Measurements from ENCODE around the gene YJU2.

The YJU2 gene

GRCh38 chr19:4277191-4277696, 30.4 kb downstream of the YJU2 start:
- Histone ChIP-seq H4K5ac (ENCODE audit: low read length) (no peak overlapping the region), H3K18ac (ENCODE audit: low read length) (no peak overlapping the region), H3K79me1 (ENCODE audit: low read length) (no peaks in the 10 kb centered on the region), H3K36me3 (ENCODE audit: control insufficient read depth, insufficient read depth, low read length) (no peaks in the 10 kb centered on the region), H2BK5ac (ENCODE audit: low read length) (no peak overlapping the region), H3K4me1 (ENCODE audit: control insufficient read depth, low read depth, low read length) (no peaks in the 10 kb centered on the region), H3K27me3 (ENCODE audit: insufficient read depth, low read length, poor library complexity) (peaks cover 8% of the 10 kb centered on the region), H3K4me2 (ENCODE audit: low read length) (no peak overlapping the region), H3K23ac (ENCODE audit: low read length) (no peak overlapping the region), H3K4ac (ENCODE audit: low read depth, low read length) (no peak overlapping the region), H2BK120ac (ENCODE audit: low read depth, low read length) (no peak overlapping the region), H2AK5ac (ENCODE audit: low read length) (no peak overlapping the region), H3K27ac (ENCODE audit: low read depth, low read length) (no peak overlapping the region), H3K79me2 (ENCODE audit: control insufficient read depth, insufficient read depth, low read length) (no peaks in the 10 kb centered on the region), H3K4me3 (ENCODE audit: low read length) (no peak overlapping the region), H3K9ac (ENCODE audit: low read length) (no peak overlapping the region), H3K56ac (ENCODE audit: low read length) (no peak overlapping the region), H2BK15ac (replicated peaks; ENCODE audit: low read depth) (no peak overlapping the region), H4K8ac (ENCODE audit: low read depth, low read length) (no peak overlapping the region)
- no CpG with 5 or more reads among the region's 16 CpGs for WGBS (ENCODE audit: extremely low coverage, insufficient coverage, low lambda C conversion rate)
- DNase-seq, result no peak

GRCh38 chr19:4278010-4278409, 31.1 kb downstream of the YJU2 start:
- WGBS (ENCODE audit: extremely low coverage, insufficient coverage, low lambda C conversion rate), result no CpG with 5 or more reads among the region's 4 CpGs
- H3K27me3 ChIP-seq (ENCODE audit: insufficient read depth, low read length, poor library complexity), result peaks cover 8% of the 10 kb centered on the region
- H3K79me2 ChIP-seq (ENCODE audit: control insufficient read depth, insufficient read depth, low read length), result no peaks in the 10 kb centered on the region
- no peak overlapping the region for H2BK5ac ChIP-seq (ENCODE audit: low read length)
- no peak overlapping the region for H3K4me3 ChIP-seq (ENCODE audit: low read length)
- H3K18ac ChIP-seq (ENCODE audit: low read length), result no peak overlapping the region
- H3K9ac ChIP-seq (ENCODE audit: low read length), result peak overlapping the region; percentile 15
- H2BK15ac ChIP-seq (replicated peaks; ENCODE audit: low read depth), result no peak overlapping the region
- no peaks in the 10 kb centered on the region for H3K36me3 ChIP-seq (ENCODE audit: control insufficient read depth, insufficient read depth, low read length)
- H2AK5ac ChIP-seq (ENCODE audit: low read length), result no peak overlapping the region
- no peak overlapping the region for H3K4me2 ChIP-seq (ENCODE audit: low read length)
- H4K8ac ChIP-seq (ENCODE audit: low read depth, low read length), result no peak overlapping the region
- peak; percentile 20 for DNase-seq
- no peak overlapping the region for H3K4ac ChIP-seq (ENCODE audit: low read depth, low read length)
- no peak overlapping the region for H3K23ac ChIP-seq (ENCODE audit: low read length)
- H4K5ac ChIP-seq (ENCODE audit: low read length), result no peak overlapping the region
- H3K4me1 ChIP-seq (ENCODE audit: control insufficient read depth, low read depth, low read length), result no peaks in the 10 kb centered on the region
- H2BK120ac ChIP-seq (ENCODE audit: low read depth, low read length), result no peak overlapping the region
- H3K79me1 ChIP-seq (ENCODE audit: low read length), result no peaks in the 10 kb centered on the region
- H3K56ac ChIP-seq (ENCODE audit: low read length), result peak overlapping the region; percentile 42
- no peak overlapping the region for H3K27ac ChIP-seq (ENCODE audit: low read depth, low read length)

GRCh38 chr19:4278419-4279266, 31.8 kb downstream of the YJU2 start, which contains the start of gene SHD:
Gene SHD, plus strand, starts transcription at chr19:4279266. Its CDS starts 798 bp downstream, at chr19:4280064.
- Histone ChIP-seq H3K79me1 (ENCODE audit: low read length) (no peaks in the 10 kb centered on the region), H2BK5ac (ENCODE audit: low read length) (no peak within 1 kb of the TSS), H2AK5ac (ENCODE audit: low read length) (no peak within 1 kb of the TSS), H3K56ac (ENCODE audit: low read length) (peak within 1 kb of the TSS; percentile 72), H4K5ac (ENCODE audit: low read length) (no peak within 1 kb of the TSS), H3K27ac (ENCODE audit: low read depth, low read length) (no peak within 1 kb of the TSS), H3K4me1 (ENCODE audit: control insufficient read depth, low read depth, low read length) (no peaks in the 10 kb centered on the region), H3K23ac (ENCODE audit: low read length) (no peak within 1 kb of the TSS), H3K18ac (ENCODE audit: low read length) (peak within 1 kb of the TSS; percentile 47), H3K4ac (ENCODE audit: low read depth, low read length) (no peak within 1 kb of the TSS), H3K9ac (ENCODE audit: low read length) (peak within 1 kb of the TSS; percentile 45), H4K8ac (ENCODE audit: low read depth, low read length) (no peak within 1 kb of the TSS), H2BK120ac (ENCODE audit: low read depth, low read length) (no peak within 1 kb of the TSS), H3K79me2 (ENCODE audit: control insufficient read depth, insufficient read depth, low read length) (no peaks in the 10 kb centered on the region), H3K36me3 (ENCODE audit: control insufficient read depth, insufficient read depth, low read length) (no peaks in the 10 kb centered on the region), H3K4me3 (ENCODE audit: low read length) (peak within 1 kb of the TSS; percentile 24), H3K27me3 (ENCODE audit: insufficient read depth, low read length, poor library complexity) (peaks cover 8% of the 10 kb centered on the region), H2BK15ac (replicated peaks; ENCODE audit: low read depth) (no peak within 1 kb of the TSS), H3K4me2 (ENCODE audit: low read length) (peak within 1 kb of the TSS; percentile 64)
- DNase-seq, result peak; percentile 41
- WGBS (ENCODE audit: extremely low coverage, insufficient coverage, low lambda C conversion rate), result no CpG with 5 or more reads among the region's 44 CpGs

- H3K36me3 ChIP-seq (ENCODE audit: control insufficient read depth, insufficient read depth, low read length), result no peaks in the 10 kb centered on the region
- H3K27me3 ChIP-seq (ENCODE audit: insufficient read depth, low read length, poor library complexity), result peaks cover 8% of the 10 kb centered on the region
- no peak overlapping the region for H2BK120ac ChIP-seq (ENCODE audit: low read depth, low read length)
- H3K4ac ChIP-seq (ENCODE audit: low read depth, low read length), result no peak overlapping the region
- H4K8ac ChIP-seq (ENCODE audit: low read depth, low read length), result no peak overlapping the region
- peak overlapping the region; percentile 45 for H3K9ac ChIP-seq (ENCODE audit: low read length)
- H3K79me1 ChIP-seq (ENCODE audit: low read length), result no peaks in the 10 kb centered on the region
- peak overlapping the region; percentile 72 for H3K56ac ChIP-seq (ENCODE audit: low read length)
- DNase-seq, result no peak
- no peak overlapping the region for H2BK15ac ChIP-seq (replicated peaks; ENCODE audit: low read depth)
- H3K23ac ChIP-seq (ENCODE audit: low read length), result no peak overlapping the region
- no peak overlapping the region for H3K27ac ChIP-seq (ENCODE audit: low read depth, low read length)
- H3K4me2 ChIP-seq (ENCODE audit: low read length), result peak overlapping the region; percentile 64
- WGBS (ENCODE audit: extremely low coverage, insufficient coverage, low lambda C conversion rate), result no CpG with 5 or more reads among the region's 30 CpGs
- H3K18ac ChIP-seq (ENCODE audit: low read length), result peak overlapping the region; percentile 47
- no peaks in the 10 kb centered on the region for H3K4me1 ChIP-seq (ENCODE audit: control insufficient read depth, low read depth, low read length)
- H4K5ac ChIP-seq (ENCODE audit: low read length), result no peak overlapping the region
- H2BK5ac ChIP-seq (ENCODE audit: low read length), result no peak overlapping the region
- peak overlapping the region; percentile 24 for H3K4me3 ChIP-seq (ENCODE audit: low read length)
- no peaks in the 10 kb centered on the region for H3K79me2 ChIP-seq (ENCODE audit: control insufficient read depth, insufficient read depth, low read length)
- H2AK5ac ChIP-seq (ENCODE audit: low read length), result no peak overlapping the region
Observed at GRCh38 chr19:4279267-4279529, 32.3 kb downstream of the YJU2 start.

GRCh38 chr19:4279530-4280422, 32.9 kb downstream of the YJU2 start:
- H3K56ac ChIP-seq (ENCODE audit: low read length), result peak overlapping the region; percentile 72
- H4K8ac ChIP-seq (ENCODE audit: low read depth, low read length), result no peak overlapping the region
- DNase-seq, result no peak
- no peaks in the 10 kb centered on the region for H3K79me1 ChIP-seq (ENCODE audit: low read length)
- WGBS (ENCODE audit: extremely low coverage, insufficient coverage, low lambda C conversion rate), result no CpG with 5 or more reads among the region's 71 CpGs
- H3K9ac ChIP-seq (ENCODE audit: low read length), result peak overlapping the region; percentile 45
- peak overlapping the region; percentile 24 for H3K4me3 ChIP-seq (ENCODE audit: low read length)
- H2BK120ac ChIP-seq (ENCODE audit: low read depth, low read length), result no peak overlapping the region
- no peak overlapping the region for H2AK5ac ChIP-seq (ENCODE audit: low read length)
- peak overlapping the region; percentile 64 for H3K4me2 ChIP-seq (ENCODE audit: low read length)
- H2BK15ac ChIP-seq (replicated peaks; ENCODE audit: low read depth), result no peak overlapping the region
- H3K36me3 ChIP-seq (ENCODE audit: control insufficient read depth, insufficient read depth, low read length), result no peaks in the 10 kb centered on the region
- H3K4ac ChIP-seq (ENCODE audit: low read depth, low read length), result no peak overlapping the region
- no peaks in the 10 kb centered on the region for H3K79me2 ChIP-seq (ENCODE audit: control insufficient read depth, insufficient read depth, low read length)
- H3K4me1 ChIP-seq (ENCODE audit: control insufficient read depth, low read depth, low read length), result no peaks in the 10 kb centered on the region
- no peak overlapping the region for H2BK5ac ChIP-seq (ENCODE audit: low read length)
- no peak overlapping the region for H3K27ac ChIP-seq (ENCODE audit: low read depth, low read length)
- H3K23ac ChIP-seq (ENCODE audit: low read length), result no peak overlapping the region
- peaks cover 8% of the 10 kb centered on the region for H3K27me3 ChIP-seq (ENCODE audit: insufficient read depth, low read length, poor library complexity)
- peak overlapping the region; percentile 34 for H3K18ac ChIP-seq (ENCODE audit: low read length)
- H4K5ac ChIP-seq (ENCODE audit: low read length), result no peak overlapping the region

Measured in mesendoderm (in vitro differentiated cells).